B cell (primary cell): ENCODE measurements around the gene C20orf144. TPM values are rescaled to one million over a fixed set of nuclear protein-coding genes. Genes with fewer than 3 reads are reported as not detected.

Experiments used
- ATAC-seq: fragments of 200-7000 bp; cut with Tn5 transposase; one replicate; pipeline ENCODE4 v1.10.0; 2021; ENCODE audit warnings: low read depth, mild to moderate bottlenecking, moderate number of reproducible peaks, moderate library complexity
- CTCF ChIA-PET: fragments of 350-600 bp; sonication (Branson Sonifier 250); formaldehyde crosslinking; loops from one replicate; lab custom pipeline; 2021; ENCODE audit warnings: antibody characterized with exemption, inconsistent platforms; lab: Charles Lee
- POLR2A ChIA-PET: fragments of 350-600 bp; sonication (Branson Sonifier 250); formaldehyde crosslinking; loops from one replicate; lab custom pipeline; 2021; ENCODE audit warnings: antibody characterized with exemption; lab: Charles Lee
- DNase-seq: peaks from one replicate; pipeline ENCODE4 v3.0.0; 2013
- H2AFZ ChIP-seq: 2 replicates; pipeline ENCODE4 v1.6.1; 2012; ENCODE audit warnings: mild to moderate bottlenecking, low read depth, low read length; ENCODE audit not compliant: insufficient read depth, poor library complexity, severe bottlenecking
- H3K27ac ChIP-seq, 2 donors: 1 replicate in 1 of 2; 2 replicates in 1 of 2; pipeline ENCODE4 v1.5.1; 2012 to 2013; ENCODE audit warnings: low read length in 2 of 2, mild to moderate bottlenecking in 2 of 2, moderate library complexity in 1 of 2
- H3K27me3 ChIP-seq, 4 experiments: fragments of 200-600 bp in 1 of 4; sonication (generic) in 1 of 4; replicated peaks in 1 of 4; 1 replicate in 2 of 4; 2 replicates in 2 of 4; pipeline versions ENCODE4 v1.6.1 to v1.7.0; 2013 to 2016; ENCODE audit warnings: low read length in 3 of 4, mild to moderate bottlenecking in 2 of 4, mixed read lengths in 1 of 4, moderate library complexity in 1 of 4; ENCODE audit not compliant: insufficient read depth in 4 of 4, control insufficient read depth in 3 of 4; ENCODE audit errors: control extremely low read depth in 1 of 4
- H3K36me3 ChIP-seq, 2 experiments: replicated peaks in 1 of 2; 1 replicate in 1 of 2; 2 replicates in 1 of 2; pipeline versions ENCODE4 v1.6.1 to v1.7.1; 2013; ENCODE audit warnings: low read length in 1 of 2; ENCODE audit not compliant: insufficient read depth in 2 of 2, control insufficient read depth in 1 of 2; ENCODE audit errors: control extremely low read depth in 1 of 2, extremely low read depth in 1 of 2
- H3K4me1 ChIP-seq, 2 donors: fragments of 200-600 bp in 1 of 2; sonication (generic) in 1 of 2; 1 replicate in 1 of 2; 2 replicates in 1 of 2; pipeline versions ENCODE4 v1.5.1 to v1.6.1; 2013 to 2017; ENCODE audit warnings: low read length in 2 of 2; ENCODE audit not compliant: control insufficient read depth in 2 of 2, insufficient read depth in 2 of 2
- H3K4me2 ChIP-seq: replicated peaks from 2 replicates; pipeline ENCODE3; 2012; ENCODE audit warnings: mild to moderate bottlenecking, low read depth, low read length; ENCODE audit not compliant: poor library complexity, severe bottlenecking
- H3K4me3 ChIP-seq, 5 experiments: fragments of 200-600 bp in 1 of 5; sonication (generic) in 1 of 5; 1 replicate in 3 of 5; 2 replicates in 2 of 5; pipeline versions ENCODE4 v1.5.1 to v1.7.0; 2011 to 2016; ENCODE audit warnings: low read length in 4 of 5, mild to moderate bottlenecking in 4 of 5, low read depth in 2 of 5, control low read depth in 1 of 5, moderate library complexity in 1 of 5; ENCODE audit not compliant: insufficient read depth in 1 of 5; ENCODE audit errors: control extremely low read depth in 1 of 5, extremely low read depth in 1 of 5
- H3K79me2 ChIP-seq: fragments of 200-600 bp; sonication (generic); one replicate; pipeline ENCODE4 v1.6.0; 2016; ENCODE audit warnings: low read length; ENCODE audit not compliant: control insufficient read depth, insufficient read depth
- H3K9ac ChIP-seq: fragments of 200-600 bp; sonication (generic); 2 replicates; pipeline ENCODE4 v1.6.1; 2017; ENCODE audit warnings: mild to moderate bottlenecking, low read length, moderate library complexity
- H3K9me3 ChIP-seq, 3 donors: one replicate each; pipeline versions ENCODE4 v1.6.1 to v1.7.1; 2013; ENCODE audit warnings: low read length in 2 of 3; ENCODE audit not compliant: control insufficient read depth in 2 of 3, insufficient read depth in 1 of 3; ENCODE audit errors: control extremely low read depth in 1 of 3
- H4K20me1 ChIP-seq: 2 replicates; pipeline ENCODE4 v1.6.0; 2012; ENCODE audit warnings: mild to moderate bottlenecking, low read length; ENCODE audit not compliant: insufficient read depth, control insufficient read depth, poor library complexity, severe bottlenecking
- H3K27ac Mint-ChIP-seq: one replicate; pipeline ENCODE4 v1.8.0; 2021; ENCODE audit warnings: mixed read lengths
- H3K27me3 Mint-ChIP-seq: one replicate; pipeline ENCODE4 v1.8.0; 2021; ENCODE audit warnings: mixed read lengths
- H3K4me1 Mint-ChIP-seq: one replicate; pipeline ENCODE4 v1.8.0; 2021; ENCODE audit warnings: mixed read lengths
- H3K4me3 Mint-ChIP-seq: one replicate; pipeline ENCODE4 v1.8.0; 2021; ENCODE audit warnings: mixed read lengths
- H3K9me3 Mint-ChIP-seq: one replicate; pipeline ENCODE4 v1.8.0; 2022; ENCODE audit warnings: mixed read lengths; ENCODE audit not compliant: insufficient read depth
- EZH2 ChIP-seq: IDR thresholded peaks from 2 replicates; pipeline ENCODE4 v1.6.1; 2012; ENCODE audit warnings: borderline replicate concordance, low read depth, mild to moderate bottlenecking, moderate library complexity, low read length; ENCODE audit not compliant: insufficient read depth, poor library complexity, severe bottlenecking
- WGBS: methylation state at CpG from one replicate; pipeline ENCODE4 v1.1.5; 2013; ENCODE audit warnings: missing lambda C conversion rate; ENCODE audit not compliant: insufficient coverage; 5-methylcytosine and 5-hydroxymethylcytosine counted together
- intact Hi-C: fragments of 100-400 bp; cut with micrococcal nuclease; formaldehyde crosslinking; loops from one replicate; pipeline ENCODE4 v1.10.0; 2022
- polyA plus RNA-seq: library from polyadenylated mRNA; depleted of rRNA; stranded (reverse); fragments of >200 nt; gene quantifications from 2 replicates; pipeline ENCODE4 v1.2.3, GENCODE V29; 2012
- total RNA-seq, 2 donors: library from RNA; stranded (reverse); fragments of 120-200 nt in 1 of 2; gene quantifications; 1 replicate in 1 of 2; 2 replicates in 1 of 2; pipeline versions ENCODE4 v1.2.3 to v1.2.4, GENCODE V29; 2013 to 2022
- TF ChIP-seq, protein P1 (sequence below): fragments of 200-600 bp; IDR thresholded peaks from one replicate; pipeline ENCODE4 v1.8.0; 2022; ENCODE audit warnings: antibody characterized with exemption, mild to moderate bottlenecking

The C20orf144 gene
- total and polyA plus RNA-seq, 2 donors (not counting 1 experiment from before 2014, with no cell fraction given), result 0.27 to 0.44 TPM

- H3K4me3 ChIP-seq, result no peak overlapping the region
- no peak for ATAC-seq
- ChIA-PET CTCF (interaction anchor here (1.2 kb wide), 1 partner anchor 42 kb away, joined by 4 read pairs; no protein-coding TSS in a partner anchor), POLR2A (no interaction called here)
- Mint-ChIP-seq H3K9me3 (no peaks in the 10 kb centered on the region), H3K4me1 (peaks cover 18% of the 10 kb centered on the region), H3K27ac (no peak overlapping the region), H3K27me3 (no peaks in the 10 kb centered on the region), H3K4me3 (no peak overlapping the region)
- TF ChIP-seq, protein P1, sequence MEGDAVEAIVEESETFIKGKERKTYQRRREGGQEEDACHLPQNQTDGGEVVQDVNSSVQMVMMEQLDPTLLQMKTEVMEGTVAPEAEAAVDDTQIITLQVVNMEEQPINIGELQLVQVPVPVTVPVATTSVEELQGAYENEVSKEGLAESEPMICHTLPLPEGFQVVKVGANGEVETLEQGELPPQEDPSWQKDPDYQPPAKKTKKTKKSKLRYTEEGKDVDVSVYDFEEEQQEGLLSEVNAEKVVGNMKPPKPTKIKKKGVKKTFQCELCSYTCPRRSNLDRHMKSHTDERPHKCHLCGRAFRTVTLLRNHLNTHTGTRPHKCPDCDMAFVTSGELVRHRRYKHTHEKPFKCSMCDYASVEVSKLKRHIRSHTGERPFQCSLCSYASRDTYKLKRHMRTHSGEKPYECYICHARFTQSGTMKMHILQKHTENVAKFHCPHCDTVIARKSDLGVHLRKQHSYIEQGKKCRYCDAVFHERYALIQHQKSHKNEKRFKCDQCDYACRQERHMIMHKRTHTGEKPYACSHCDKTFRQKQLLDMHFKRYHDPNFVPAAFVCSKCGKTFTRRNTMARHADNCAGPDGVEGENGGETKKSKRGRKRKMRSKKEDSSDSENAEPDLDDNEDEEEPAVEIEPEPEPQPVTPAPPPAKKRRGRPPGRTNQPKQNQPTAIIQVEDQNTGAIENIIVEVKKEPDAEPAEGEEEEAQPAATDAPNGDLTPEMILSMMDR, result no peak
- TF ChIP-seq EZH2, result no peak
- H4K20me1 ChIP-seq, result no peaks in the 10 kb centered on the region
- H3K9ac ChIP-seq, result no peak overlapping the region
- intact Hi-C loops, result no loop called here
- no peaks in the 10 kb centered on the region for H3K27me3 ChIP-seq
- 97% methylated on average over 2 of the region's 4 CpGs for WGBS
- peaks cover 3% of the 10 kb centered on the region for H3K79me2 ChIP-seq
- H3K27ac ChIP-seq, result no peak overlapping the region
- no peak overlapping the region for H3K4me2 ChIP-seq
- H3K9me3 ChIP-seq, result peaks cover 0 to 4% (median 0%) of the 10 kb centered on the region in 3 donors
- no peak for DNase-seq
- H2AFZ ChIP-seq, result no peak overlapping the region
- H3K4me1 ChIP-seq, result peaks cover 7 to 8% of the 10 kb centered on the region in 2 donors
- H3K36me3 ChIP-seq, result peaks cover 1 to 43% of the 10 kb centered on the region in 2 experiments
Observed at GRCh38 chr20:33626190-33626589, 35.9 kb upstream of the C20orf144 start.

DNA sequence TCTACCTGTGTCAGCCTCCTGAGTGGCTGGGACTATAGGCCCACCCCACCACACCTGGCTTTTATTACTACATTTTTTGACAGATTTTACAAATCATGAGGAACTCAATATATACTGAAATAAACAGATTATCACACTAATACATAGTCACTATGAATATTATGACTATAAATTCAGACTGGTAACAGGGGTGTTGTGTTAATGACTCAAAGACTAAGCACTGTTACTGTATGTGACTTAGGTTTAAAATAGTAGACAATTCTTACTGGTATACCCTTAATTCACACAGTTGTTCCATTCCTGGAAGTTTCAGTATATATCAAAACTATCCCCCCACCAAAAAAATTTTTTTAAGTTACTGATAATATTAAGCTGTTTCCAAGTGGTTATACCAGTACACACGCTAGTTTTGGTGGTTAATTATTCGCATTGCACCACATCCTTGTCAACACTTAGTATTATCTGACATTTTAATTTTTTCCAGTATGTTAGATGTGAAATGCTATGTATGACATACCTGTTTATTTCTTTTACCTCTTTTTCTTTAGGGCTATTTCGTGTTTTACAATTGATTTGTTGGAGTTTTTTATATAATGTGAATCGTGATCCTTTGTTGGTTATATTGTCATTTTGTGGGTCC is 34.4 kb upstream of the C20orf144 start:
- Mint-ChIP-seq H3K4me1 (peaks cover 14% of the 10 kb centered on the region), H3K27ac (no peak overlapping the region), H3K9me3 (no peaks in the 10 kb centered on the region), H3K4me3 (no peak overlapping the region), H3K27me3 (no peaks in the 10 kb centered on the region)
- CTCF ChIA-PET, result interaction anchor here (0.6 to 1.2 kb wide), 2 partner anchors 40 to 166 kb away, joined by 3 to 4 read pairs; no protein-coding TSS in a partner anchor
- Histone ChIP-seq H3K36me3 (peaks cover 1 to 48% of the 10 kb centered on the region in 2 experiments), H3K4me3 (no peak overlapping the region), H3K4me2 (no peak overlapping the region), H3K79me2 (peaks cover 3% of the 10 kb centered on the region), H3K4me1 (peaks cover 7 to 8% of the 10 kb centered on the region in 2 donors), H3K27ac (no peak overlapping the region), H3K27me3 (no peaks in the 10 kb centered on the region), H4K20me1 (no peaks in the 10 kb centered on the region), H3K9me3 (peaks cover 0 to 4% (median 0%) of the 10 kb centered on the region in 3 donors), H2AFZ (no peak overlapping the region), H3K9ac (no peak overlapping the region)
- TF ChIP-seq EZH2, result no peak
- TF ChIP-seq, protein P1, result no peak
- no CpG with 5 or more reads among the region's 4 CpGs for WGBS
- DNase-seq (no peak), ATAC-seq (no peak)
- intact Hi-C loops, result no loop called here
- POLR2A ChIA-PET, result no interaction called here
